Measurements from ENCODE around the gene NTRK2. TPM values are rescaled to one million over a fixed set of nuclear protein-coding genes. Genes with fewer than 3 reads are reported as not detected.

Gene NTRK2
- total and polyA plus RNA-seq, 8 donors, result 6.0 to 31.4 (median 14.5) TPM

- DNase-seq, result no peak
- no peaks in the 10 kb centered on the region for H3K9me3 ChIP-seq
- no peak for FAIRE-seq
- H3K36me3 ChIP-seq, result no peaks in the 10 kb centered on the region
- H3K27ac ChIP-seq, result no peak overlapping the region
- H3K27me3 ChIP-seq, result no peaks in the 10 kb centered on the region
- no peak for ATAC-seq
- no peak for TF ChIP-seq CTCF (IDR thresholded peaks at IDR 0.05)
- no peak overlapping the region for H3K4me3 ChIP-seq
- no peaks in the 10 kb centered on the region for H3K4me1 ChIP-seq
- 68 to 77% methylated on average over 7 of the region's 7 CpGs for WGBS, 2 donors
- intact Hi-C loops (cut with DNase I), result no loop called here
These were observed 344.8 kb downstream of the NTRK2 start for GRCh38 chr9:85014292-85014691.

GRCh38 chr9:85016384-85017006, 347.0 kb downstream of the NTRK2 start:
- Histone ChIP-seq H3K4me3 (no peak overlapping the region), H3K9me3 (no peaks in the 10 kb centered on the region), H3K27me3 (no peaks in the 10 kb centered on the region), H3K27ac (no peak overlapping the region), H3K36me3 (no peaks in the 10 kb centered on the region), H3K4me1 (no peaks in the 10 kb centered on the region)
- ATAC-seq (peak in 3 of 4 donors; percentile 63 to 81 (median 66)), FAIRE-seq (no peak), DNase-seq (peak in 2 of 6 donors; percentile 25 to 41)
- no peak for TF ChIP-seq CTCF (IDR thresholded peaks at IDR 0.05)
- 29 to 32% methylated on average over 3 of the region's 3 CpGs for WGBS, 2 donors
- intact Hi-C loops (cut with DNase I), result no loop called here

GRCh38 chr9:85020791-85021190, 351.3 kb downstream of the NTRK2 start:
- H3K36me3 ChIP-seq, result no peaks in the 10 kb centered on the region
- no peak for DNase-seq
- H3K9me3 ChIP-seq, result no peaks in the 10 kb centered on the region
- intact Hi-C loops (cut with DNase I), result no loop called here
- H3K4me3 ChIP-seq, result no peak overlapping the region
- ATAC-seq, result no peak
- no peaks in the 10 kb centered on the region for H3K4me1 ChIP-seq
- no peak for FAIRE-seq
- H3K27ac ChIP-seq, result no peak overlapping the region
- no peaks in the 10 kb centered on the region for H3K27me3 ChIP-seq
- TF ChIP-seq CTCF (IDR thresholded peaks at IDR 0.05), result no peak
- 72 to 89% methylated on average over 2 of the region's 2 CpGs for WGBS, 2 donors

- TF ChIP-seq CTCF (IDR thresholded peaks at IDR 0.05), result no peak
- ATAC-seq (no peak), FAIRE-seq (no peak), DNase-seq (no peak)
- WGBS, 2 donors, result 49 to 64% methylated on average over 4 of the region's 4 CpGs
- Histone ChIP-seq H3K9me3 (no peaks in the 10 kb centered on the region), H3K4me3 (no peak overlapping the region), H3K4me1 (no peaks in the 10 kb centered on the region), H3K36me3 (no peaks in the 10 kb centered on the region), H3K27me3 (no peaks in the 10 kb centered on the region), H3K27ac (no peak overlapping the region)
- intact Hi-C loops (cut with DNase I), result no loop called here
These were observed 352.2 kb downstream of the NTRK2 start for GRCh38 chr9:85021686-85022085.

GRCh38 chr9:85024374-85024773, 354.8 kb downstream of the NTRK2 start:
- 21 to 22% methylated on average over 3 of the region's 3 CpGs for WGBS, 2 donors
- H3K27ac ChIP-seq, result no peak overlapping the region
- no peak overlapping the region for H3K4me3 ChIP-seq
- no peaks in the 10 kb centered on the region for H3K36me3 ChIP-seq
- FAIRE-seq (no peak), DNase-seq (no peak), ATAC-seq (no peak)
- no peak for TF ChIP-seq CTCF (IDR thresholded peaks at IDR 0.05)
- intact Hi-C loops (cut with DNase I), result no loop called here
- no peaks in the 10 kb centered on the region for H3K4me1 ChIP-seq
- no peaks in the 10 kb centered on the region for H3K27me3 ChIP-seq
- no peaks in the 10 kb centered on the region for H3K9me3 ChIP-seq

All from pancreas (tissue), 10 donors.